GM12864 (cell line): ENCODE results near the gene KLHL17.

Experiments
- DNase-seq: peaks from one replicate; pipeline ENCODE4 v3.0.0-alpha.2; 2011; ENCODE audit warnings: low read depth
- H3K4me3 ChIP-seq: 2 replicates; pipeline ENCODE4 v1.5.1; 2011; ENCODE audit warnings: mild to moderate bottlenecking, low read depth, low read length, control low read depth
- CTCF ChIP-seq: IDR thresholded peaks from 2 replicates; pipeline ENCODE4 v1.5.1; 2011; ENCODE audit warnings: low read depth, mild to moderate bottlenecking, moderate library complexity, low read length, control low read depth, inconsistent platforms; ENCODE audit errors: missing control alignments

KLHL17 gene

DNA sequence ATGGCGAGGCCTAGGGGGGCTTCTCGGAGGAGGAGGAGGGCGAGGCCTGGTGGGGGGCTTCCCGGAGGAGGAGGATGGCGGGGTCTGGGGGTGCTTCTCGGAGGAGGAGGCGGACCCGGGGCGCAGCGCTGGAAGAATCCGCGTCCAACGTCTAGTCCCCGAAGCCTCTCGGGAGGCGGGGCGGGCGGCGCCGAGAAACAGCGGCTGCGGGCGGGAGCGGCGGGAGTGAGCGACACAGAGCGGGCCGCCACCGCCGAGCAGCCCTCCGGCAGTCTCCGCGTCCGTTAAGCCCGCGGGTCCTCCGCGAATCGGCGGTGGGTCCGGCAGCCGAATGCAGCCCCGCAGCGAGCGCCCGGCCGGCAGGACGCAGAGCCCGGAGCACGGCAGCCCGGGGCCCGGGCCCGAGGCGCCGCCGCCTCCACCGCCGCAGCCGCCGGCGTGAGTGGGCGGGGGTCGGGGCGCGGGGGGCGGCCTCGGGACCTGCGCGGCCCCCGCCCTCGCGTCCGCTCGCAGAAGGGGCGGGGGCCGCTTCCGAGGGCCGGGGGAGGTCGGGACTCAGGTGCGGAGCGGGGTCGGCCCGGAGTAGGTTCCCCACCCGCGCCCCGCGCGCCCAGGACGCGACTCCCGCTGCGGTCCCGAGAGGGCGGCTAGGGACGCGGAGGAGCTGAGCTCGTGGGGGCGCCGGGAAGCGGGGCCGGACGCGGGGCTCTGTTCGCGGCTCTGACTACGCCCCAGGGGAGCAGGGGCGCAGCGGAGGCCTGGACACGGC, at the start of gene KLHL17:
Gene KLHL17, plus strand, starts transcription at position 222 of the 769 bp plus-strand sequence. Its CDS starts 110 bp downstream, at position 332.
- H3K4me3 ChIP-seq: peak within 1 kb of the TSS; percentile 83
- DNase-seq: no peak
- TF ChIP-seq CTCF: no peak

DNA sequence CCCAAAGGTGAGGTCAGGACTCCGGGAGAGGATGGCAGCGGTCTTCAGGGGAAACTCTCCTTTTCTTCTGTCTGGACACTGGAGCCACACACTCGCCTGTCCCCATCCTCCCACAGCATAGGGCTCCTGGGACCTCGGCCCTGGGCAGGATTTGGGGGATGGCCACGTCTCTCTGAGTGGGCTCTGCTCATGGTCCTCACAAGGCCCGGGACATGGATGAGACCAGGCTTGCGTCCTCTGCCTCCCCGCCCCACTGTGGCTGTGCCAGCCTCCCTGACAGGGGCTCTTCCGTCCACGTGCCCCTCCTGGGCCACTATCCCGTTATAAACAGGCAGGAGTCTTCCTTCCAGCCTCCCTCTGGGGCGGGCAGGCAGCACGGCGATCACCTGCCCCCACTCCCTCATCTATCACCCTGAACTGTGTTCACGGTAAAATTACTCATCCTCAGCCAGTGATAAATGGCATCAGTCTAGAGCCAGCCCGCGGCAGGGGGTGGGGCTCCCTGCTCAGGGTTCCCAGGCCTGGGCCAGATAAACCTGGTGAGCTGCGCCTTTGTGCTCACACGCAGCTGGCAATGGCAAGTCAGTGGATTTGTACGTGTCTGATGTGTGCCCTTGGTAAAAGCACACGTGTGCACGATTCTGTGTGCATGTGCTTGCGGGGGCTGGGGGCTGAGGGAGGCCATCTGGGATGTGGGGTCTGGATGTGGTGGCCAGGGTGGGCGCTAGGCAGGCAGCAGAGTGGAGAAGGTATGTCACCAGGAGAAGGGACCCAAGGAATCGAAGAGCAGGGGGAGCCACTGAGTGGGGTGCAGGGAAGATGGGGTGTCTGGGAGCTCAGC, 49.3 kb upstream of the KLHL17 start:
- no peak for DNase-seq
- no peak for TF ChIP-seq CTCF
- H3K4me3 ChIP-seq: no peak overlapping the region

GRCh38 chr1:911875-912739, 48.3 kb upstream of the KLHL17 start:
- no peak overlapping the region for H3K4me3 ChIP-seq
- TF ChIP-seq CTCF: no peak
- no peak for DNase-seq

- TF ChIP-seq CTCF: peak; percentile 26
- no peak for DNase-seq
- no peak overlapping the region for H3K4me3 ChIP-seq
Measured at GRCh38 chr1:912740-913301, 47.6 kb upstream of the KLHL17 start.

GRCh38 chr1:913491-914130, 46.8 kb upstream of the KLHL17 start:
- no peak for TF ChIP-seq CTCF
- DNase-seq: no peak

GRCh38 chr1:914131-914890, 46.1 kb upstream of the KLHL17 start:
- DNase-seq: no peak
- no peak for TF ChIP-seq CTCF
- H3K4me3 ChIP-seq: no peak overlapping the region

More at GRCh38 chr1:913491-914130, 46.8 kb upstream of the KLHL17 start:
- no peak overlapping the region for H3K4me3 ChIP-seq
